Measurements from ENCODE around the gene DEFB132.

Gene DEFB132

GRCh38 chr20:297098-297924 lies 39.8 kb downstream of the DEFB132 start, which contains the start of gene ZCCHC3:
ZCCHC3 (plus strand) TSS chr20:297570; CDS start chr20:297587, 17 bp downstream.
- DNase-seq (ENCODE audit: low spot score): peak; percentile 73

GRCh38 chr20:297925-298775 lies 40.6 kb downstream of the DEFB132 start:
- DNase-seq (ENCODE audit: low spot score): peak; percentile 56

GRCh38 chr20:298776-299391 lies 41.4 kb downstream of the DEFB132 start:
- DNase-seq (ENCODE audit: low spot score): no peak

- DNase-seq (ENCODE audit: low spot score): no peak
Measured at GRCh38 chr20:300345-300990, 42.9 kb downstream of the DEFB132 start.

GRCh38 chr20:301886-302848 lies 44.6 kb downstream of the DEFB132 start:
- DNase-seq (ENCODE audit: low spot score): no peak

GRCh38 chr20:305745-306144 lies 48.2 kb downstream of the DEFB132 start:
- no peak for DNase-seq (ENCODE audit: low spot score)

- DNase-seq (ENCODE audit: low spot score): no peak
Measured at GRCh38 chr20:308427-309038, 51.0 kb downstream of the DEFB132 start.

GRCh38 chr20:309306-309840 lies 51.8 kb downstream of the DEFB132 start:
- no peak for DNase-seq (ENCODE audit: low spot score)

GRCh38 chr20:309841-310644 lies 52.5 kb downstream of the DEFB132 start:
- peak; percentile 100 for DNase-seq (ENCODE audit: low spot score)

GRCh38 chr20:310645-311044 lies 53.1 kb downstream of the DEFB132 start:
- no peak for DNase-seq (ENCODE audit: low spot score)

All from globus pallidus (tissue), 1 donor.